HepG2 (cell line): ENCODE data around the gene PANK4. TPM values are rescaled to one million over a fixed set of nuclear protein-coding genes. Genes with fewer than 3 reads are reported as not detected.

ENCODE experiments used
- FLYWCH1 ChIP-seq: sonication (generic); formaldehyde crosslinking; IDR thresholded peaks from 2 replicates; pipeline ENCODE4 v1.8.1; 2023; ENCODE audit warnings: mild to moderate bottlenecking, missing genetic modification reagents
- IRX3 ChIP-seq: sonication (generic); formaldehyde crosslinking; IDR thresholded peaks from 2 replicates; pipeline ENCODE4 v1.8.1; 2023; ENCODE audit warnings: mild to moderate bottlenecking, low read depth, missing genetic modification reagents, borderline replicate concordance
- MAZ ChIP-seq, 2 experiments: sonication (generic) in 1 of 2; formaldehyde crosslinking in 1 of 2; IDR thresholded peaks; 2 replicates each; pipeline versions ENCODE4 v1.5.0 to v1.6.1; 2012 to 2020; ENCODE audit warnings: low read depth in 2 of 2, mild to moderate bottlenecking in 2 of 2, borderline replicate concordance in 1 of 2, improper control_type of control experiment in 1 of 2, low read length in 1 of 2, missing genetic modification reagents in 1 of 2, moderate library complexity in 1 of 2
- MEIS1 ChIP-seq: sonication (generic); formaldehyde crosslinking; IDR thresholded peaks from 2 replicates; pipeline ENCODE4 v1.9.0; 2021; ENCODE audit warnings: mild to moderate bottlenecking, missing genetic modification reagents, moderate library complexity, borderline replicate concordance
- PRDM15 ChIP-seq: sonication (generic); formaldehyde crosslinking; IDR thresholded peaks from 2 replicates; pipeline ENCODE4 v1.4.0; 2020; ENCODE audit warnings: missing genetic modification reagents
- ZNF264 ChIP-seq: sonication (generic); formaldehyde crosslinking; IDR thresholded peaks from 2 replicates; pipeline ENCODE4 v1.4.0; 2020; ENCODE audit warnings: missing genetic modification reagents
- ZNF570 ChIP-seq: sonication (generic); formaldehyde crosslinking; IDR thresholded peaks from 2 replicates; pipeline ENCODE4 v1.4.0; 2020; ENCODE audit warnings: mild to moderate bottlenecking, missing genetic modification reagents, borderline replicate concordance
- ZNF629 ChIP-seq: sonication (generic); formaldehyde crosslinking; conservative IDR thresholded peaks from 2 replicates; pipeline ENCODE4 v1.5.0; 2020; ENCODE audit warnings: missing genetic modification reagents
- ZNF749 ChIP-seq: sonication (generic); formaldehyde crosslinking; IDR thresholded peaks from 2 replicates; pipeline ENCODE4 v1.8.0; 2022; ENCODE audit warnings: mild to moderate bottlenecking, missing genetic modification reagents, moderate library complexity, borderline replicate concordance
- ZSCAN21 ChIP-seq: sonication (generic); formaldehyde crosslinking; IDR thresholded peaks from 2 replicates; pipeline ENCODE4 v1.8.0; 2022; ENCODE audit warnings: mild to moderate bottlenecking, missing genetic modification reagents, moderate library complexity, borderline replicate concordance
- polyA plus RNA-seq, 8 experiments: library from polyadenylated mRNA; depleted of rRNA in 3 of 8; stranded (reverse) in 7 of 8; unstranded in 1 of 8; fragments of >200 nt; fragmentation: Illumina TruSeq in 4 of 8; extraction: Trizol in 4 of 8; gene quantifications; 2 replicates each; pipeline versions ENCODE4 v1.2.1 to v1.2.3, GENCODE V29; 2011 to 2016; ENCODE audit warnings: low read depth in 4 of 8, missing spikeins in 1 of 8, mixed read lengths in 1 of 8; ENCODE audit not compliant: insufficient read depth in 1 of 8
- total RNA-seq, 5 experiments: library from RNA; depleted of rRNA; stranded (reverse); fragments of >200 nt; fragmentation: Illumina TruSeq; extraction: Trizol; gene quantifications; 2 replicates each; pipeline ENCODE4 v1.2.3, GENCODE V29; 2016; ENCODE audit warnings: low read depth in 1 of 5
- TF ChIP-seq, protein P1 (sequence below): sonication (generic); formaldehyde crosslinking; conservative IDR thresholded peaks from 2 replicates; pipeline ENCODE4 v1.4.0; 2020; ENCODE audit warnings: missing genetic modification reagents
- TF ChIP-seq, protein P2 (sequence below), 2 experiments: fragments of 450-650 bp in 1 of 2; sonication (generic) in 1 of 2; formaldehyde crosslinking in 1 of 2; IDR thresholded peaks; 2 replicates each; pipeline versions ENCODE4 v1.6.1 to v1.8.0; 2016 to 2022; ENCODE audit warnings: antibody characterized with exemption in 1 of 2, mild to moderate bottlenecking in 1 of 2, missing genetic modification reagents in 1 of 2
- TF ChIP-seq, protein P3 (sequence below): sonication (generic); formaldehyde crosslinking; IDR thresholded peaks from 2 replicates; pipeline ENCODE4 v1.8.0; 2022; ENCODE audit warnings: missing genetic modification reagents, mild to moderate bottlenecking, borderline replicate concordance

Gene PANK4
- total and polyA plus RNA-seq, 2 of the 13 experiments (the other 11 are each of a cell fraction or from before 2014, with no cell fraction given), result 17.4 to 19.3 TPM

GRCh38 chr1:2556277-2556677, 29.9 kb upstream of the PANK4 start, which contains the start of gene TNFRSF14 (continued):
- TF ChIP-seq FLYWCH1 (CRISPR knock-in tag) (no peak), MAZ (IDR thresholded peaks at IDR 0.05; ENCODE audit: borderline replicate concordance, low read depth, low read length) (no peak), MAZ (CRISPR knock-in tag; IDR thresholded peaks at IDR 0.05; ENCODE audit: low read depth) (peak; percentile 43; the same call in 1 of the 2 replicates), ZNF629 (CRISPR knock-in tag) (no peak), ZNF264 (CRISPR knock-in tag) (no peak), MEIS1 (CRISPR knock-in tag) (no peak), ZNF749 (0 out of 2 replicates have a peak, but pooled peaks have one; percentile 18), ZNF570 (CRISPR knock-in tag) (no peak), ZSCAN21 (CRISPR knock-in tag) (peak; percentile 42; the same call in 1 of the 2 replicates), IRX3 (CRISPR knock-in tag) (no peak), PRDM15 (0 out of 2 replicates have a peak, but pooled peaks have one; percentile 24)
- TF ChIP-seq, protein P1, sequence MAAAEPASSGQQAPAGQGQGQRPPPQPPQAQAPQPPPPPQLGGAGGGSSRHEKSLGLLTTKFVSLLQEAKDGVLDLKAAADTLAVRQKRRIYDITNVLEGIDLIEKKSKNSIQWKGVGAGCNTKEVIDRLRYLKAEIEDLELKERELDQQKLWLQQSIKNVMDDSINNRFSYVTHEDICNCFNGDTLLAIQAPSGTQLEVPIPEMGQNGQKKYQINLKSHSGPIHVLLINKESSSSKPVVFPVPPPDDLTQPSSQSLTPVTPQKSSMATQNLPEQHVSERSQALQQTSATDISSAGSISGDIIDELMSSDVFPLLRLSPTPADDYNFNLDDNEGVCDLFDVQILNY, result 0 out of 2 replicates have a peak, but pooled peaks have one; percentile 33
- TF ChIP-seq, protein P2, sequence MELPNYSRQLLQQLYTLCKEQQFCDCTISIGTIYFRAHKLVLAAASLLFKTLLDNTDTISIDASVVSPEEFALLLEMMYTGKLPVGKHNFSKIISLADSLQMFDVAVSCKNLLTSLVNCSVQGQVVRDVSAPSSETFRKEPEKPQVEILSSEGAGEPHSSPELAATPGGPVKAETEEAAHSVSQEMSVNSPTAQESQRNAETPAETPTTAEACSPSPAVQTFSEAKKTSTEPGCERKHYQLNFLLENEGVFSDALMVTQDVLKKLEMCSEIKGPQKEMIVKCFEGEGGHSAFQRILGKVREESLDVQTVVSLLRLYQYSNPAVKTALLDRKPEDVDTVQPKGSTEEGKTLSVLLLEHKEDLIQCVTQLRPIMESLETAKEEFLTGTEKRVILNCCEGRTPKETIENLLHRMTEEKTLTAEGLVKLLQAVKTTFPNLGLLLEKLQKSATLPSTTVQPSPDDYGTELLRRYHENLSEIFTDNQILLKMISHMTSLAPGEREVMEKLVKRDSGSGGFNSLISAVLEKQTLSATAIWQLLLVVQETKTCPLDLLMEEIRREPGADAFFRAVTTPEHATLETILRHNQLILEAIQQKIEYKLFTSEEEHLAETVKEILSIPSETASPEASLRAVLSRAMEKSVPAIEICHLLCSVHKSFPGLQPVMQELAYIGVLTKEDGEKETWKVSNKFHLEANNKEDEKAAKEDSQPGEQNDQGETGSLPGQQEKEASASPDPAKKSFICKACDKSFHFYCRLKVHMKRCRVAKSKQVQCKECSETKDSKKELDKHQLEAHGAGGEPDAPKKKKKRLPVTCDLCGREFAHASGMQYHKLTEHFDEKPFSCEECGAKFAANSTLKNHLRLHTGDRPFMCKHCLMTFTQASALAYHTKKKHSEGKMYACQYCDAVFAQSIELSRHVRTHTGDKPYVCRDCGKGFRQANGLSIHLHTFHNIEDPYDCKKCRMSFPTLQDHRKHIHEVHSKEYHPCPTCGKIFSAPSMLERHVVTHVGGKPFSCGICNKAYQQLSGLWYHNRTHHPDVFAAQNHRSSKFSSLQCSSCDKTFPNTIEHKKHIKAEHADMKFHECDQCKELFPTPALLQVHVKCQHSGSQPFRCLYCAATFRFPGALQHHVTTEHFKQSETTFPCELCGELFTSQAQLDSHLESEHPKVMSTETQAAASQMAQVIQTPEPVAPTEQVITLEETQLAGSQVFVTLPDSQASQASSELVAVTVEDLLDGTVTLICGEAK (IDR thresholded peaks at IDR 0.05), result no peak
- TF ChIP-seq, protein P2 (CRISPR knock-in tag; IDR thresholded peaks at IDR 0.05), result no peak; the same call in 1 of the 2 replicates
- TF ChIP-seq, protein P3, sequence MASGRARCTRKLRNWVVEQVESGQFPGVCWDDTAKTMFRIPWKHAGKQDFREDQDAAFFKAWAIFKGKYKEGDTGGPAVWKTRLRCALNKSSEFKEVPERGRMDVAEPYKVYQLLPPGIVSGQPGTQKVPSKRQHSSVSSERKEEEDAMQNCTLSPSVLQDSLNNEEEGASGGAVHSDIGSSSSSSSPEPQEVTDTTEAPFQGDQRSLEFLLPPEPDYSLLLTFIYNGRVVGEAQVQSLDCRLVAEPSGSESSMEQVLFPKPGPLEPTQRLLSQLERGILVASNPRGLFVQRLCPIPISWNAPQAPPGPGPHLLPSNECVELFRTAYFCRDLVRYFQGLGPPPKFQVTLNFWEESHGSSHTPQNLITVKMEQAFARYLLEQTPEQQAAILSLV (CRISPR knock-in tag), result no peak
